Measurements from ENCODE around the gene SMC5. TPM values are rescaled to one million over a fixed set of nuclear protein-coding genes. Genes with fewer than 3 reads are reported as not detected.

The SMC5 gene
- total RNA-seq: 9.8 and 12.8 TPM in 2 replicates

GRCh38 chr9:70258692-70259511, at the start of gene SMC5:
SMC5 (plus strand) TSS chr9:70258978; CDS start chr9:70259079, 101 bp downstream.

Other genes starting within 250 kb of the SMC5 start
- gene MAMDC2, start 215.1 kb upstream of the SMC5 start, total RNA-seq: 6.1 and 7.7 TPM in 2 replicates
- 48.2 and 68.5 TPM in 2 replicates for gene KLF9, start 155.7 kb downstream of the SMC5 start, total RNA-seq